ENCODE measurements around the gene SH3RF3.

SH3RF3 gene

GRCh38 chr2:109246176-109246575 is 117.2 kb downstream of the SH3RF3 start:
- no peak for DNase-seq

- no peak for DNase-seq
These were observed 117.6 kb downstream of the SH3RF3 start for GRCh38 chr2:109246616-109247015.

- no peak for DNase-seq
These were observed 118.3 kb downstream of the SH3RF3 start for GRCh38 chr2:109247340-109247739.

GRCh38 chr2:109247812-109248211 is 118.8 kb downstream of the SH3RF3 start:
- DNase-seq = no peak

GRCh38 chr2:109248590-109248989 is 119.6 kb downstream of the SH3RF3 start:
- DNase-seq = no peak

- no peak for DNase-seq
These were observed 124.2 kb downstream of the SH3RF3 start for GRCh38 chr2:109253217-109253616.

GRCh38 chr2:109254174-109254904 is 125.3 kb downstream of the SH3RF3 start:
- no peak for DNase-seq

GRCh38 chr2:109255654-109256053 is 126.6 kb downstream of the SH3RF3 start:
- no peak for DNase-seq

GRCh38 chr2:109256111-109256510 is 127.1 kb downstream of the SH3RF3 start:
- no peak for DNase-seq

GRCh38 chr2:109256921-109257320 is 127.9 kb downstream of the SH3RF3 start:
- DNase-seq = no peak

GRCh38 chr2:109257653-109258052 is 128.6 kb downstream of the SH3RF3 start:
- DNase-seq = no peak

- no peak for DNase-seq
These were observed 129.4 kb downstream of the SH3RF3 start for GRCh38 chr2:109258376-109258775.

- no peak for DNase-seq
These were observed 130.0 kb downstream of the SH3RF3 start for GRCh38 chr2:109258905-109259540.

GRCh38 chr2:109259671-109260070 is 130.7 kb downstream of the SH3RF3 start:
- no peak for DNase-seq

GRCh38 chr2:109260116-109260855 is 131.3 kb downstream of the SH3RF3 start:
- no peak for DNase-seq

GRCh38 chr2:109260886-109261700 is 132.1 kb downstream of the SH3RF3 start:
- no peak for DNase-seq

- no peak for DNase-seq
These were observed 133.1 kb downstream of the SH3RF3 start for GRCh38 chr2:109261906-109262631.

GRCh38 chr2:109264595-109265328 is 135.8 kb downstream of the SH3RF3 start:
- no peak for DNase-seq

GRCh38 chr2:109265369-109265768 is 136.4 kb downstream of the SH3RF3 start:
- DNase-seq = no peak

GRCh38 chr2:109265953-109266352 is 136.9 kb downstream of the SH3RF3 start:
- no peak for DNase-seq

GRCh38 chr2:109266496-109266895 is 137.5 kb downstream of the SH3RF3 start:
- no peak for DNase-seq
